HCT116 (cell line): ENCODE measurements around the gene LUZP2. TPM values are rescaled to one million over a fixed set of nuclear protein-coding genes. Genes with fewer than 3 reads are reported as not detected.

ENCODE experiments used
- ATAC-seq: fragments of 200-7000 bp; cut with Tn5 transposase; 2 replicates; pipeline ENCODE4 v1.9.1; 2020; ENCODE audit warnings: mild to moderate bottlenecking, moderate library complexity
- BruUV-seq: library from RNA; stranded (reverse); fragments of 400-500 nt; replicated peaks from 2 replicates; lab custom pipeline; 2021; lab: Mats Ljungman, UMichigan
- CTCF ChIA-PET: fragments of 300-600 bp; sonication (Branson Sonifier 250); formaldehyde crosslinking; loops from one replicate; lab custom pipeline; 2021; ENCODE audit warnings: antibody characterized with exemption; lab: Charles Lee
- POLR2A ChIA-PET: fragments of 300-600, 350-600 bp; sonication (Branson Sonifier 250); formaldehyde crosslinking; loops from one replicate; lab custom pipeline; 2021; ENCODE audit warnings: antibody characterized with exemption; lab: Charles Lee
- RAD21 ChIA-PET, 2 experiments: fragments of 300-600 bp; sonication (Branson Sonifier 250); formaldehyde crosslinking; loops; one replicate each; lab custom pipeline; 2023; ENCODE audit warnings: low total read pairs in 2 of 2; ENCODE audit not compliant: uncharacterized antibody in 2 of 2, unreplicated experiment in 2 of 2, low non-redundant PET in 1 of 2; lab: Charles Lee
- DNase-seq: peaks from one replicate; pipeline ENCODE4 v3.0.0-alpha.2; 2010; ENCODE audit warnings: low read depth, low spot score
- H2AFZ ChIP-seq: fragments of 200-600 bp; shearing (Covaris generic), sonication (generic); 2 replicates; pipeline ENCODE4 v1.6.1; 2017; ENCODE audit warnings: low read depth, mixed run types, mixed read lengths, antibody characterized with exemption, low read length; ENCODE audit not compliant: poor library complexity, severe bottlenecking
- H3K27ac ChIP-seq: 2 replicates; pipeline ENCODE4 v1.5.1; 2012; ENCODE audit warnings: low read depth, low read length
- H3K27me3 ChIP-seq: fragments of 200-600 bp; sonication (generic); 2 replicates; pipeline ENCODE4 v1.6.1; 2016; ENCODE audit warnings: mixed run types, low read length, mixed read lengths; ENCODE audit not compliant: insufficient read depth
- H3K36me3 ChIP-seq, 2 experiments: fragments of 200-500 bp in 1 of 2; fragments of 200-600 bp in 1 of 2; sonication (Bioruptor generic) in 1 of 2; sonication (generic) in 1 of 2; 2 replicates each; pipeline versions ENCODE4 v1.5.1 to v1.6.1; 2014 to 2016; ENCODE audit warnings: low read length in 2 of 2, inconsistent platforms in 1 of 2, mixed read lengths in 1 of 2, mixed run types in 1 of 2; ENCODE audit not compliant: insufficient read depth in 2 of 2, control insufficient read depth in 1 of 2
- H3K4me1 ChIP-seq, 2 experiments: fragments of 200-600 bp in 1 of 2; sonication (generic) in 1 of 2; 2 replicates each; pipeline versions ENCODE4 v1.5.1 to v1.6.1; 2012 to 2017; ENCODE audit warnings: low read length in 2 of 2, inconsistent platforms in 1 of 2, mild to moderate bottlenecking in 1 of 2, mixed read lengths in 1 of 2, mixed run types in 1 of 2, moderate library complexity in 1 of 2; ENCODE audit not compliant: insufficient read depth in 2 of 2, control insufficient read depth in 1 of 2
- H3K4me2 ChIP-seq: fragments of 200-600 bp; sonication (generic); 2 replicates; pipeline ENCODE4 v1.6.1; 2017; ENCODE audit warnings: mixed run types, low read length, mixed read lengths
- H3K4me3 ChIP-seq, 2 experiments: fragments of 200-600 bp in 1 of 2; sonication (generic) in 1 of 2; replicated peaks in 1 of 2; 2 replicates each; pipeline ENCODE4 v1.5.1; 2011 to 2016; ENCODE audit warnings: low read length in 2 of 2, control low read depth in 1 of 2, low read depth in 1 of 2, mild to moderate bottlenecking in 1 of 2, mixed read lengths in 1 of 2, mixed run types in 1 of 2
- H3K79me2 ChIP-seq: fragments of 200-600 bp; sonication (generic); 2 replicates; pipeline ENCODE4 v1.6.1; 2017; ENCODE audit warnings: mild to moderate bottlenecking, mixed run types, low read length, moderate library complexity, mixed read lengths; ENCODE audit not compliant: insufficient read depth
- H3K9ac ChIP-seq: fragments of 200-600 bp; sonication (generic); 2 replicates; pipeline ENCODE4 v1.6.1; 2016; ENCODE audit warnings: low read length, mixed read lengths
- H3K9me2 ChIP-seq: fragments of 200-600 bp; sonication (generic), shearing (Covaris generic); 2 replicates; pipeline ENCODE4 v1.6.1; 2017; ENCODE audit warnings: mixed run types, mild to moderate bottlenecking, moderate library complexity; ENCODE audit not compliant: insufficient read depth
- H3K9me3 ChIP-seq, 2 experiments: fragments of 200-500 bp in 1 of 2; fragments of 200-600 bp in 1 of 2; sonication (Bioruptor generic) in 1 of 2; sonication (generic) in 1 of 2; 2 replicates each; pipeline ENCODE4 v1.6.1; 2014 to 2017; ENCODE audit warnings: low read length in 2 of 2, mixed read lengths in 2 of 2, inconsistent platforms in 1 of 2, low read depth in 1 of 2, mild to moderate bottlenecking in 1 of 2, mixed run types in 1 of 2, moderate library complexity in 1 of 2; ENCODE audit not compliant: control insufficient read depth in 1 of 2, insufficient read depth in 1 of 2
- H4K20me1 ChIP-seq: fragments of 200-600 bp; sonication (generic), shearing (Covaris generic); 2 replicates; pipeline ENCODE4 v1.6.1; 2017; ENCODE audit warnings: mixed run types, mild to moderate bottlenecking, moderate library complexity; ENCODE audit not compliant: insufficient read depth
- ATF3 ChIP-seq: IDR thresholded peaks from 2 replicates; pipeline ENCODE4 v1.6.1; 2012
- CEBPB ChIP-seq: IDR thresholded peaks from 2 replicates; pipeline ENCODE4 v1.6.1; 2012; ENCODE audit warnings: low read depth
- EGR1 ChIP-seq: IDR thresholded peaks from 2 replicates; pipeline ENCODE4 v1.6.1; 2012; ENCODE audit warnings: low read depth
- ELF1 ChIP-seq: IDR thresholded peaks from 2 replicates; pipeline ENCODE4 v1.6.1; 2012; ENCODE audit warnings: low read depth, borderline replicate concordance
- EZH2 ChIP-seq: fragments of 200-600 bp; sonication (generic); IDR thresholded peaks from 2 replicates; pipeline ENCODE4 v1.6.1; 2017; ENCODE audit warnings: antibody characterized with exemption, mixed run types
- EZH2phosphoT487 ChIP-seq: fragments of 200-600 bp; IDR thresholded peaks from 2 replicates; pipeline ENCODE4 v1.6.1; 2018; ENCODE audit warnings: antibody characterized with exemption, borderline replicate concordance
- FOSL1 ChIP-seq: IDR thresholded peaks from 2 replicates; pipeline ENCODE4 v1.6.1; 2012; ENCODE audit warnings: low read depth
- JUND ChIP-seq: IDR thresholded peaks from 2 replicates; pipeline ENCODE4 v1.6.1; 2012
- POLR2AphosphoS5 ChIP-seq: IDR thresholded peaks from 2 replicates; pipeline ENCODE4 v1.6.1; 2011; ENCODE audit warnings: mild to moderate bottlenecking, low read depth, low read length, moderate library complexity
- RAD21 ChIP-seq: IDR thresholded peaks from 2 replicates; pipeline ENCODE4 v1.6.1; 2012; ENCODE audit warnings: low read depth, mild to moderate bottlenecking
- SIN3A ChIP-seq: IDR thresholded peaks from 2 replicates; pipeline ENCODE4 v1.6.1; 2012; ENCODE audit warnings: low read depth
- SP1 ChIP-seq: IDR thresholded peaks from 2 replicates; pipeline ENCODE4 v1.6.1; 2012; ENCODE audit warnings: low read depth
- SRF ChIP-seq: IDR thresholded peaks from 2 replicates; pipeline ENCODE4 v1.6.1; 2012; ENCODE audit warnings: low read depth
- TCF7L2 ChIP-seq: IDR thresholded peaks from 2 replicates; pipeline ENCODE4 v1.7.0; 2011; ENCODE audit warnings: borderline replicate concordance, inconsistent platforms; ENCODE audit not compliant: insufficient read depth, insufficient read length; ENCODE audit errors: extremely low read depth
- YY1 ChIP-seq: IDR thresholded peaks from 2 replicates; pipeline ENCODE4 v1.6.1; 2011; ENCODE audit warnings: low read length, low read depth, moderate library complexity, mild to moderate bottlenecking; ENCODE audit not compliant: insufficient replicate concordance; ENCODE audit errors: extremely low read depth
- ZBTB33 ChIP-seq: IDR thresholded peaks from 2 replicates; pipeline ENCODE4 v1.6.1; 2011; ENCODE audit warnings: mild to moderate bottlenecking, low read length, moderate library complexity; ENCODE audit not compliant: insufficient replicate concordance; ENCODE audit errors: extremely low read depth
- ZFX ChIP-seq: fragments of 450-650 bp; IDR thresholded peaks from 2 replicates; pipeline ENCODE4 v1.6.1; 2017
- ZNF274 ChIP-seq: fragments of 200-500 bp; sonication (Bioruptor generic); IDR thresholded peaks from 2 replicates; pipeline ENCODE4 v1.6.1; 2014; ENCODE audit warnings: mild to moderate bottlenecking, low read depth, low read length, inconsistent platforms
- intact Hi-C: fragments of 100-400 bp; cut with micrococcal nuclease; formaldehyde crosslinking; loops from 2 replicates; pipeline ENCODE4 v1.10.0; 2022
- total RNA-seq: library from RNA; stranded (reverse); gene quantifications from one replicate; pipeline ENCODE4 v1.2.1, GENCODE V29; 2021; ENCODE audit not compliant: unreplicated experiment
- TF ChIP-seq, protein P1 (sequence below): IDR thresholded peaks from 2 replicates; pipeline ENCODE4 v1.6.1; 2012; ENCODE audit warnings: low read depth
- TF ChIP-seq, protein P2 (sequence below), 3 experiments: fragments of 200-600 bp in 1 of 3; sonication (generic) in 1 of 3; IDR thresholded peaks in 2 of 3; conservative IDR thresholded peaks in 1 of 3; 2 replicates each; pipeline ENCODE4 v1.5.1; 2012 to 2017; ENCODE audit warnings: low read depth in 2 of 3, low read length in 2 of 3, antibody characterized with exemption in 1 of 3, borderline replicate concordance in 1 of 3, control low read depth in 1 of 3, mild to moderate bottlenecking in 1 of 3, mixed read lengths in 1 of 3, mixed run types in 1 of 3, moderate library complexity in 1 of 3; ENCODE audit not compliant: insufficient read depth in 1 of 3

The LUZP2 gene
- total RNA-seq, 1 experiment from 2014 or later, result not detected

DNA sequence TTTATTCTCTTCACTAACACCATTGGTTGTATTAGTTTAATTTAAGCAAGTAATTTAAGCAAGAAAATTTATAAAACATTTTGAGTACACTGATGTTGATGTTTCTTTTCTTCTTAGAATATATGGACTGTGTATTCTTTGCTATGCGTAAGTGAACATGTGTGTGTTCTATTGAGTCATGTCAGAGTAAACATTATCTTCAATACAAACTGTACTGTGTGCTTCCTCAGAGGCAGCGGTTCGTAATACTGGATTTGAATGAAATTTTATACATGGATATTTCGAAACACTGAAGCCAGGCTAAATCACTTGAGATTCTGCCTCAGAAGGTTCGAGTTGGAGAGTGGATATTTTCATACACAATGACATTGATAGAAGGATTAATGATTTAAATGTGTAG lies 452.6 kb downstream of the LUZP2 start:
- no peak overlapping the region for H3K4me2 ChIP-seq
- H3K9me2 ChIP-seq, result no peaks in the 10 kb centered on the region
- no TSS peak for BruUV-seq
- POLR2A ChIA-PET, result no interaction called here
- no peaks in the 10 kb centered on the region for H3K27me3 ChIP-seq
- intact Hi-C loops, result no loop called here
- TF ChIP-seq CEBPB, result no peak
- no peak for TF ChIP-seq POLR2AphosphoS5
- TF ChIP-seq FOSL1, result no peak
- no peak for TF ChIP-seq ZNF274
- TF ChIP-seq ATF3, result no peak
- TF ChIP-seq, protein P1, sequence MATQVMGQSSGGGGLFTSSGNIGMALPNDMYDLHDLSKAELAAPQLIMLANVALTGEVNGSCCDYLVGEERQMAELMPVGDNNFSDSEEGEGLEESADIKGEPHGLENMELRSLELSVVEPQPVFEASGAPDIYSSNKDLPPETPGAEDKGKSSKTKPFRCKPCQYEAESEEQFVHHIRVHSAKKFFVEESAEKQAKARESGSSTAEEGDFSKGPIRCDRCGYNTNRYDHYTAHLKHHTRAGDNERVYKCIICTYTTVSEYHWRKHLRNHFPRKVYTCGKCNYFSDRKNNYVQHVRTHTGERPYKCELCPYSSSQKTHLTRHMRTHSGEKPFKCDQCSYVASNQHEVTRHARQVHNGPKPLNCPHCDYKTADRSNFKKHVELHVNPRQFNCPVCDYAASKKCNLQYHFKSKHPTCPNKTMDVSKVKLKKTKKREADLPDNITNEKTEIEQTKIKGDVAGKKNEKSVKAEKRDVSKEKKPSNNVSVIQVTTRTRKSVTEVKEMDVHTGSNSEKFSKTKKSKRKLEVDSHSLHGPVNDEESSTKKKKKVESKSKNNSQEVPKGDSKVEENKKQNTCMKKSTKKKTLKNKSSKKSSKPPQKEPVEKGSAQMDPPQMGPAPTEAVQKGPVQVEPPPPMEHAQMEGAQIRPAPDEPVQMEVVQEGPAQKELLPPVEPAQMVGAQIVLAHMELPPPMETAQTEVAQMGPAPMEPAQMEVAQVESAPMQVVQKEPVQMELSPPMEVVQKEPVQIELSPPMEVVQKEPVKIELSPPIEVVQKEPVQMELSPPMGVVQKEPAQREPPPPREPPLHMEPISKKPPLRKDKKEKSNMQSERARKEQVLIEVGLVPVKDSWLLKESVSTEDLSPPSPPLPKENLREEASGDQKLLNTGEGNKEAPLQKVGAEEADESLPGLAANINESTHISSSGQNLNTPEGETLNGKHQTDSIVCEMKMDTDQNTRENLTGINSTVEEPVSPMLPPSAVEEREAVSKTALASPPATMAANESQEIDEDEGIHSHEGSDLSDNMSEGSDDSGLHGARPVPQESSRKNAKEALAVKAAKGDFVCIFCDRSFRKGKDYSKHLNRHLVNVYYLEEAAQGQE, result no peak
- no peak for TF ChIP-seq SP1
- no peak for TF ChIP-seq EZH2
- no peak for TF ChIP-seq TCF7L2
- no peak for TF ChIP-seq YY1
- TF ChIP-seq SRF, result no peak
- no peak for TF ChIP-seq EGR1
- TF ChIP-seq RAD21, result no peak
- TF ChIP-seq, protein P2, sequence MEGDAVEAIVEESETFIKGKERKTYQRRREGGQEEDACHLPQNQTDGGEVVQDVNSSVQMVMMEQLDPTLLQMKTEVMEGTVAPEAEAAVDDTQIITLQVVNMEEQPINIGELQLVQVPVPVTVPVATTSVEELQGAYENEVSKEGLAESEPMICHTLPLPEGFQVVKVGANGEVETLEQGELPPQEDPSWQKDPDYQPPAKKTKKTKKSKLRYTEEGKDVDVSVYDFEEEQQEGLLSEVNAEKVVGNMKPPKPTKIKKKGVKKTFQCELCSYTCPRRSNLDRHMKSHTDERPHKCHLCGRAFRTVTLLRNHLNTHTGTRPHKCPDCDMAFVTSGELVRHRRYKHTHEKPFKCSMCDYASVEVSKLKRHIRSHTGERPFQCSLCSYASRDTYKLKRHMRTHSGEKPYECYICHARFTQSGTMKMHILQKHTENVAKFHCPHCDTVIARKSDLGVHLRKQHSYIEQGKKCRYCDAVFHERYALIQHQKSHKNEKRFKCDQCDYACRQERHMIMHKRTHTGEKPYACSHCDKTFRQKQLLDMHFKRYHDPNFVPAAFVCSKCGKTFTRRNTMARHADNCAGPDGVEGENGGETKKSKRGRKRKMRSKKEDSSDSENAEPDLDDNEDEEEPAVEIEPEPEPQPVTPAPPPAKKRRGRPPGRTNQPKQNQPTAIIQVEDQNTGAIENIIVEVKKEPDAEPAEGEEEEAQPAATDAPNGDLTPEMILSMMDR (IDR thresholded peaks at IDR 0.05 in 2 of 3, conservative IDR thresholded peaks at IDR 0.05 in 1 of 3; ENCODE audit: borderline replicate concordance in 1 of 3, insufficient read depth in 1 of 3, low read depth in 2 of 3, low read length in 2 of 3), result no peak
- TF ChIP-seq ZBTB33, result no peak
- no peak for TF ChIP-seq ZFX
- TF ChIP-seq JUND, result no peak
- no peak for TF ChIP-seq EZH2phosphoT487
- TF ChIP-seq SIN3A, result no peak
- no peak for TF ChIP-seq ELF1
- TF ChIP-seq, all 23 proteins: peak for 0
- H3K36me3 ChIP-seq, result no peaks in the 10 kb centered on the region
- ChIA-PET CTCF (no interaction called here), RAD21 (no interaction called here)
- H2AFZ ChIP-seq, result no peak overlapping the region
- H3K79me2 ChIP-seq, result no peaks in the 10 kb centered on the region
- no peak overlapping the region for H3K9ac ChIP-seq
- no peaks in the 10 kb centered on the region for H4K20me1 ChIP-seq
- H3K27ac ChIP-seq, result no peak overlapping the region
- no peak overlapping the region for H3K4me3 ChIP-seq
- H3K4me1 ChIP-seq, result no peaks in the 10 kb centered on the region
- ATAC-seq (no peak), DNase-seq (no peak)
- H3K9me3 ChIP-seq, result peaks cover 8 to 15% of the 10 kb centered on the region in 2 experiments; a peak in 2 of 4 replicates
